Activated CD4-positive, CD25-positive, alpha-beta regulatory T cell treated with anti-CD3 and anti-CD28 coated beads, Interleukin-2, amount 50 U/mL, for 24 hours (primary cell): ENCODE measurements around the gene ENO1.

Experiments used
- ATAC-seq, 2 donors: fragments of 150-1000 bp; cut with Tn5 transposase; one replicate each; pipeline ENCODE4 v1.10.0; 2021; ENCODE audit warnings: mild to moderate bottlenecking in 1 of 2, moderate library complexity in 1 of 2

The ENO1 gene

GRCh38 chr1:8813016-8813763 is 65.3 kb downstream of the ENO1 start:
- ATAC-seq = no peak

GRCh38 chr1:8812081-8812480 is 66.4 kb downstream of the ENO1 start:
- ATAC-seq = no peak
